Jurkat, Clone E6-1 (cell line): ENCODE results near the gene FANCE.
"Not testable (repeated sequence)": the region's sequence is repeated elsewhere in the genome, so short reads cannot be mapped to it uniquely, and the experiment has no call there.

Source experiments
- DNase-seq: peaks from one replicate; pipeline ENCODE4 v3.0.0-alpha.2; 2011; ENCODE audit warnings: low read depth, low spot score
- H3K4me3 ChIP-seq: 2 replicates; pipeline ENCODE4 v1.5.1; 2011; ENCODE audit warnings: mild to moderate bottlenecking, low read length, control low read depth, moderate library complexity

Gene FANCE

GRCh38 chr6:35428421-35429149 is 23.6 kb upstream of the FANCE start:
- no peak for DNase-seq
- H3K4me3 ChIP-seq: no peak overlapping the region

- no peak for DNase-seq
These were observed 22.7 kb upstream of the FANCE start for GRCh38 chr6:35429463-35429862.

GRCh38 chr6:35432291-35432690 is 19.8 kb upstream of the FANCE start:
- no peak overlapping the region for H3K4me3 ChIP-seq

More at GRCh38 chr6:35429463-35429862, 22.7 kb upstream of the FANCE start:
- H3K4me3 ChIP-seq: no peak overlapping the region

GRCh38 chr6:35432702-35433101 is 19.4 kb upstream of the FANCE start:
- not testable (repeated sequence) for DNase-seq, H3K4me3 ChIP-seq

More at GRCh38 chr6:35432291-35432690, 19.8 kb upstream of the FANCE start:
- no peak for DNase-seq

- DNase-seq: no peak
- H3K4me3 ChIP-seq: no peak overlapping the region
These were observed 16.9 kb upstream of the FANCE start for GRCh38 chr6:35435074-35435837.

GRCh38 chr6:35436071-35436857 is 15.9 kb upstream of the FANCE start:
- DNase-seq: no peak
- no peak overlapping the region for H3K4me3 ChIP-seq

- not testable (repeated sequence) for H3K4me3 ChIP-seq, DNase-seq
These were observed 13.6 kb upstream of the FANCE start for GRCh38 chr6:35438378-35439065.

- no peak for DNase-seq
- no peak overlapping the region for H3K4me3 ChIP-seq
These were observed 12.8 kb upstream of the FANCE start for GRCh38 chr6:35439308-35439707.

GRCh38 chr6:35441205-35441604 is 10.9 kb upstream of the FANCE start:
- no peak for DNase-seq
- H3K4me3 ChIP-seq: no peak overlapping the region

GRCh38 chr6:35441642-35442041 is 10.5 kb upstream of the FANCE start:
- no peak for DNase-seq
- H3K4me3 ChIP-seq: no peak overlapping the region

GRCh38 chr6:35442693-35443092 is 9.4 kb upstream of the FANCE start:
- no peak for DNase-seq
- no peak overlapping the region for H3K4me3 ChIP-seq

GRCh38 chr6:35443341-35444030 is 8.7 kb upstream of the FANCE start:
- no peak overlapping the region for H3K4me3 ChIP-seq
- DNase-seq: no peak

GRCh38 chr6:35445691-35446090 is 6.4 kb upstream of the FANCE start:
- H3K4me3 ChIP-seq: no peak overlapping the region
- DNase-seq: peak; percentile 35

- DNase-seq: no peak
- no peak overlapping the region for H3K4me3 ChIP-seq
These were observed 3.9 kb upstream of the FANCE start for GRCh38 chr6:35448191-35448590.

GRCh38 chr6:35449287-35449881 is 2.8 kb upstream of the FANCE start:
- DNase-seq: peak; percentile 64
- no peak overlapping the region for H3K4me3 ChIP-seq

- no peak for DNase-seq
- peak overlapping the region; percentile 62 for H3K4me3 ChIP-seq
These were observed 570 bp upstream of the FANCE start for GRCh38 chr6:35451354-35452182.

GRCh38 chr6:35453236-35453635 is 1.1 kb downstream of the FANCE start:
- DNase-seq: no peak
- H3K4me3 ChIP-seq: peak overlapping the region; percentile 62
